ENCODE results near the gene RTRAF.

Gene RTRAF

DNA sequence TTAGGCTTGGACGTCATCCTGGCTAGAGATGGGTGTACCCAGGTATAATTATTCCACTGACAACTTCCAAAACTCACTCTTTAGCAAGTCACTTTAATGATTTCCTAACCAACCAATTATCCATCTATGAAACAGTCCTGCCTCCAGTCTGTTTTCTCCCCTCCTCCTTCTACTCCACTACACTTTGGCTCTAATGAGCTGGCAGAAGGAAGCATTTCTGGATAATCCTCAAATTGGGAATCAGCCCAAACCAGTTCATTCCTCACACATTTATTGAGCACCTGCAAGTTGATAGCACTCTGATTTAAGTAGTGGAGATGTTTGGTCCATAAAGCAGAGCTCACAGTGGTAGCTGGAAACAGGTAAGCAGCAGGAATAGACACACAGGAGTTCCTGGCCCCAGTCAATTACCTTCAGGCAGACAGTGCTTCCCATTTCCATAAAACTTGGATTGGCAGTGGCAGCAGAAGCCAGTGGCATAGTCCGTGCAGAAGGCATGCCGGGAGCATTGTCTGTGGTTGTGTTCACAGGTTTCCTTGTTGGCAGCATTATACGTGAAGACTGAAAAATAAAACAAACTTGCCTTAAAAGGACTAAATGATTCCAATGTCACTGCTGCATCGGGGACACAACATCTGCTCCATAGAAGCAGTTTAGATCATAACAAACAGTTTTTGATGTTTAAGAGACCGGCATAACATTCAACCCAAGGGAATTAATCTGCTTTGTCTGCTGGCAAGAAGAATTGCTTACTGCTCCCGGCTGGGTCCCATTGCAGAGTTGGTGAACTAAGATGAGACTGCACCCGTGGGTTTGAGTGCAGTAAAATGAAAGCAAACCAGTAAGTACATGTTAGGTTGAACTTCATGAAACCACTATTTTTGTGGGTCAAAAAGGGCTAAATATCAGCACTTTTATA, 53.3 kb downstream of the RTRAF start:
- TF ChIP-seq POLR2A (IDR thresholded peaks at IDR 0.05; ENCODE audit: low read depth, low read length) = no peak
- DNase-seq (ENCODE audit: insufficient read length, low spot score) (no peak), FAIRE-seq (no peak)

DNA sequence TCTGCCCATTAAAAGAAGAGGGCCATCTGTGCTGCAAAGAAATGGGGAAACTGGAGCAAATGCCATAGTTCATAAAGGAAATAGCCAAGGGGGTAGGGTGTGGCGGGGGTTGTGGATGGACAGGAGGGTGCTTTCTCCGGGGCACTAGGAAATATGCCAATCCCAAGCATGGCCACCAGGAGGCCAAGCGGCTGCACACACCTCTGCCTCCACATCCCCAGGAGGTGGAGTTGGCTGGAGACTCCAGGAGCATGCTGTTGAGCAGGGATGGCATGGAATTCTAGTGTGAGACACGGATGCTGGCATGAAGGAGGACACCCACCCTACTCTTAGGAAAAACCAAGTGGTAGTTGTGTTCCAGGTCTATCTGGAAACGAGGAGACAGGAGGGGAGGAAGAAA, 54.3 kb downstream of the RTRAF start:
- FAIRE-seq (no peak), DNase-seq (ENCODE audit: insufficient read length, low spot score) (no peak)

DNA sequence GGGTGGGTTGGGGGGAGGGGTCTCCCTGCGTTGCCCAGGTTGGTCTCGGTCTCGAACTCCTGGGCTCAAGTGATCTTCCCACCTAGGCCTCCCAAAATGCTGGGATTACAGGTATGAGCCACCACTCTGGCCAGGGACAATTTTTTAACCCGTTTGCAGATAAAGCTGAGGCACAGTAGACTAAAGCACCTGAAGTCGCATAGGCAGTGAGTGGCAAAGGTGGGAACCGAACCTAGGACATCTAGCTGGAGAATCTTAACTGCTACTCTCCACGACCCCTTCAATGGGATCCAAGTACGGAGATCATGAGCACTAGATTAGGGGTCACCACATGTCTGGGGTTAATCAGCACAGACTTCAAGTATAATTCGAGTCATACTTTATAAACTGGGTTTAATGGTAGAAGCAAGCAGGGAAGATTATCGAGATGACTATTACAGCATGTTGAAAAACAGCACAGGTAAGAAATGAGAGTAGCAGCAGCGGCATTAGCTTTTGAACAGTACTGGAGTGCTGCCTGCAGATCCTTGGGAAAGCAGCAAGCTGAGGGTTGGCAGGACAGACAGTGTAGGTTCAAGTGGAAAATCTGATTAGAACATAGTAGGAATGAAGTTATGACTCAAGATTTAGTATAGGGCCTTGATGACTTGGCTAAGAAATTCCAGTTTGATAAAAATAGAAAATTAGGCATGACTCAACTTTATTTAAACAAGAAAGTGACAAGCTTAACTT, 55.6 kb downstream of the RTRAF start:
- FAIRE-seq (no peak), DNase-seq (ENCODE audit: insufficient read length, low spot score) (no peak)

More for the DNA sequence above, 54.3 kb downstream of the RTRAF start:
- no peak for TF ChIP-seq POLR2A (IDR thresholded peaks at IDR 0.05; ENCODE audit: low read depth, low read length)

DNA sequence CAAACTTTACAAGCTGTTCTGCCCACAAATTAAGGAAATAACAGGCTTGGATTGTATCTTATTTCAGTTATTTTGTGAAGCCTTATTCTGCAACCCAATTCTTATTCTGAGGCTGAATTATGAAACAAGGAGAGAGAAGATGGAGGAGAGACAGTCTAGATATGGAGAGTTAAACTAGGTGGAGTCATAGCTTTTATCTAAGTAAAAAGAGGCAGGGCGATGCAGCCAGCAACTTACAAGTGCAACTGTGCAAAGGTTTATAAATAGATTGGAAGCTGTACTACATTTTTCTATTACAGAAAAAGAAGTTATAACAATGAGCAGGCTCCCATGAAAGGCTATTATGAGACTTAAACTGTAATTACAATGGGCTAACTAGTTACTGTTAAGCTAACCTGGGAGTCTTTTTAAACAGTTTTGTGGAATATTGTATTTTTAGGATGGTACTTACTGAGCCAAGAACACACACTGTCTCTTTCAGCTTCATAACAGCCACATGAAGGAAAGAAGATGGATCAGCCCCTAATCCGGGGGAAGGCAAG, 57.1 kb downstream of the RTRAF start:
- no peak for DNase-seq (ENCODE audit: insufficient read length, low spot score)
- FAIRE-seq = no peak
- no peak for TF ChIP-seq POLR2A (IDR thresholded peaks at IDR 0.05; ENCODE audit: low read depth, low read length)

More for the DNA sequence above, 55.6 kb downstream of the RTRAF start:
- no peak for TF ChIP-seq POLR2A (IDR thresholded peaks at IDR 0.05; ENCODE audit: low read depth, low read length)

DNA sequence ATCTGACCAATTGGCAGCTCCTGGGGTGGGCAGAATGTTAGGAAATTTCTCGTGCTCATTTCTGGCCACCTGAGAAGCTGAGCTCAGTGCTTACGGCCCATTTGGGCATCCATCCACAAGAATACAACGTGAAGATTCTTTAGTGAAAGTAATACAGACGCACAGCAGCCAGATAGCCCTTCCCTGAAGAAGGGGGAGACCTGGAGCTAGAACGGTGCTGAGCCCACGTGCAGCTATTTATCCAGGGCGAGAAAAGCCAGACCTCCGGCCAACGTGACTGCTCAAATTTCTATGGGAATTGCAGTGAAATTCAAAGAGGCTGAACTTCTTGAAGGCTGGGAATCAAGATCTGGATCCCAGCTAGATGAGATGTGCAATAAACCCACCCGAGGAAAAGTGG, 58.8 kb downstream of the RTRAF start:
- DNase-seq (ENCODE audit: insufficient read length, low spot score) = no peak
- no peak for TF ChIP-seq POLR2A (IDR thresholded peaks at IDR 0.05; ENCODE audit: low read depth, low read length)
- no peak for FAIRE-seq

DNA sequence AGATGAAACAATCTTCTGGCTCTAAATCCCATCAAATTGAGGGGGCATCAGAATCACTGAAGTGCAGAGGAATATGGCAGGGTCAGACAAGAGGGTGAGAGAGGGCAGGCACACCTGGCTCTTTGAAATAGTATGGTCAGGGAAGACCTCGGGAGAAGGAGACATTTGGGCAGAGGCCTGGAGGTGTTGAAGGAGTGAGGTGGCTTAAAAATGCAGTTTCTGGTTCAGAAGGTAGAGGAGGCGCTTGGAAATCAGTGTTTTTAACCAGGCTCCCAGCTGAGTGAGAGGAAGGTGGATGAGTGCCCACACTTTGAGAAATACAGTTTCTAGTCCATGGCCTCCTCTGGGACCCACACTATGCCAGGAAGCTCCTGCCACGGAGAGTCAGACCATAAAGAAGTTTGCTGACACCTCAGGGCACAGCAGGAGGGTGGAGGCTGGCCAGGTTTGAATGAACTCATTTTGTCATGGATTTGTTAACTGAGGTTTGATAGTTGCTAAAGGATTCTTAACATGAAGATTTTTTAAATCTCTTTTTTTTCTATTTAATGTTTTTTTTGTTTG, 59.4 kb downstream of the RTRAF start:
- DNase-seq (ENCODE audit: insufficient read length, low spot score) = no peak
- no peak for FAIRE-seq

DNA sequence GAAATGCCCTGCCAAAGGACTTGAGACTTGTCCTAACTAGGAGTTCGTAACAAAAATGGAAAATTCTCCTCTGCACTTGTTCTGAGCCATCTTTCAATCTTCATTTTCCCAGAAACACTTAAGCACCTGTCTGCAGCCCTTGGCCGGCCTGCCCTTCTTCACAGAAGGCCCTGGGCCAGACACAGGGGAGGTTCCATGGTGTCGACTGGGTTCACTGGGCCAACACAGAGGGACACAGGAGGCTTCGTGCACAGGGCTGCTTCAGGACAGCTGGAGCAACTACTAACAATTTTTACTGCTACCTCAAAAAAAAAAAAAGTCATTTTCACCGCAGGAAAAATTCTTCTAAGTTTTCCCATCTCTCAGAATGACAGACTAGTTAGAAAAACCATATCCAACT, 59.9 kb downstream of the RTRAF start:
- no peak for TF ChIP-seq POLR2A (IDR thresholded peaks at IDR 0.05; ENCODE audit: low read depth, low read length)
- no peak for DNase-seq (ENCODE audit: insufficient read length, low spot score)
- no peak for FAIRE-seq

More for the DNA sequence above, 59.4 kb downstream of the RTRAF start:
- no peak for TF ChIP-seq POLR2A (IDR thresholded peaks at IDR 0.05; ENCODE audit: low read depth, low read length)

DNA sequence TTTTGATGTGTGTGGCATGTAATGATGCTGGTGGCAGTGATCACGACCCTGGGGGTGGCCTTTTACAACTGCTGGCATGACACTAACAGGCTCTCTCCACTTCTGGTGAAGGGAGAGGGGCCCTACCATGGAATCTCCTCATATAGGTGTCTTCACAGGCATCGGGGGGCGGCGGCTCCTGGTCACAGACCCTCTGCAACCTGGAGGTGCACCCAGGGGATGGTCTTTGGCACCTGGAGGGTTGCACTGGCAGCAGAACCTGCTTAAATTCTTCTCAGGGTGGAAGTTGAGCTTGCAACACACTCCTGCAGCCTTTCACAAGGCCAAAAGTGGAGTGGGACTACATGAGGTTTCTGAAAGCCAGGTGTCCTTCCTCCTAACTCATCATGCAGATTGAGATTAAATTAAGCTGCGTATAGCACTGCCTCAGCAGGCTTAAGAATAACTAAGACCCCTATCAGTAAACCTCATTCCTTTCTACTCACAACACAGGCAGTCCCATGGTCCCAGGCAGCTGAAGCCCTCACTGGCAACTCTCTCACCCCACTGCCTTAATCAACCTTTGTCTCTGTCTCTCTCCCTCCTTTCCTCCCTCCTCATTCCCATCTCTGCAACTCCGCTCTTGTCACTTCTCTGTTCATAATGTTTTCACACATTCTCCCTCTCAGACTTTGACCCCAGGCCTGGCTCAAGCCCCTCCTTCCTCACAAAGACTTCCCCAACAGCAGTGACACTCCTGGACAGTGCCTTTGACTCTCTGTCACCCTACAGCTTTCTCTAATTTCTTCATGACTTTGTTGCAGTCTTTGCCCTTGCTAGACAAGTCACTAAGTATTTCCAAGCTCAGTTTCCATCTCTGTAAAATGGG, 60.6 kb downstream of the RTRAF start:
- FAIRE-seq (no peak), DNase-seq (ENCODE audit: insufficient read length, low spot score) (no peak)
- TF ChIP-seq POLR2A (IDR thresholded peaks at IDR 0.05; ENCODE audit: low read depth, low read length) = no peak

DNA sequence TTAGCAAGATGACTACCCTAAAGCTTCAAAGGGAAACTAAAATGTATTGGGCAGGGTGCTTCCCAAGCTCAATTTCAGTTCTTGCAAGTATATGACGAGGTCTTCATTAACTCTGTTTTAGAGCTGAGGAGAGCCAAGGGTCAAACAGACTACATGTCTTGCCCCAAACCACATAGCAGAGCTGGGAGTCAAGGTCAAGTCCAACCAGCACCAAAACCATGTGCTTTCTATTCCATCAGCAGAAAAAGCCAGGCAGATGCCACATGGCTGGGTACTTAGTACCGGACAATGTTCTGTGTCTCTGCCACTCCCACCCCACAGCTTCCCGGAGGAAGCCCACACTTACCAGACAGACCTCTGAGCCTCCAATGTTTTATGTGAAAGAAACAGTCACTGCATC, 61.9 kb downstream of the RTRAF start:
- no peak for TF ChIP-seq POLR2A (IDR thresholded peaks at IDR 0.05; ENCODE audit: low read depth, low read length)
- FAIRE-seq = no peak
- no peak for DNase-seq (ENCODE audit: insufficient read length, low spot score)

DNA sequence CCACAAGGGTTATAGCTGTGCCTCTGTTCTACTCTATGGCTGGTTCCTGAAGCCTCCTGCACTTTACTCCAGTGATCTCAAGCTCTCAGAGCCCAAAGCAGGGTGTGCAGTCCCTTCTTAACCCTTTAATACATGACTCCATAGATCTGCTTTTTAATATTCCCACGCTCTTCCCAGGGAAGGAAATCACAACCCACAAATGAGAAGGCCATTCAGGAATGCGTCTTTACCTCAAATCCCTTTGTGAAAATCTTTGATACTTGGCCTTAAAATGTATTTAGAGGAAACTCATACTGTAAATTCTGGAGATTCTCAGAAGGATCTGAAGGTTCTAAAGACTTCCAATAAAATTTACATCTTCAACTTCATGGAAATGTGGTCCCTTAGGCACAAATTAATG, 62.5 kb downstream of the RTRAF start:
- no peak for TF ChIP-seq POLR2A (IDR thresholded peaks at IDR 0.05; ENCODE audit: low read depth, low read length)
- DNase-seq (ENCODE audit: insufficient read length, low spot score) = no peak
- no peak for FAIRE-seq

DNA sequence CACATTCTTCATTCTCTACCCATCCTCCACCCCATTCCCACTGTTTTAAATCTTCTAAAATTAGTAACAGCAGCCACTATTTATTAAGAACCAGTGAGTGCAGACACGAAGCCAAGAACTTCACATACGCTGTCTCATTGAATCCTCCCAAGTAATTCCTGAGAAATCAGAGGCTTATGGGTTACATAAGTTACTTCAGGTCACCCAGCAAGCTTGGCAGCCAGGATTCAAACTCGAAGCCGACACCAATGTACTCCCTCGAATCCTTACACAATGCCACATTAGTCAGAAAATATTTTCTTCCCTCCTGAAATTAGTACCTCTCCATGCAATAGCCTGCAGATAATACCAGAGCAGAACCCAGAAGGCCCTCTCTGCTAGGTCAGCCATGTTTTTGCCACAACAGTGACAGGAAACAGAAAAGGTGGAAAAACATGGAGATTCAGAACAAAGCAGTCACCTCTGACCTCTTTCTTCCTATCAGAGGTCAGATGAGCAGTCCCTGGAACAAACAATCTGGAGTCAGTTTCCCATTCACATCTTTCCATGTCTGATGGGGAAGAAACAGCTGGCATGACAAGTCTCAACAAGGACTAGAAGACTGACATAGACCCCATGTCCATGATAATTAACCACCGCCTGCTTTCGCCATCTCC, 63.1 kb downstream of the RTRAF start:
- FAIRE-seq (no peak), DNase-seq (ENCODE audit: insufficient read length, low spot score) (no peak)
- no peak for TF ChIP-seq POLR2A (IDR thresholded peaks at IDR 0.05; ENCODE audit: low read depth, low read length)

DNA sequence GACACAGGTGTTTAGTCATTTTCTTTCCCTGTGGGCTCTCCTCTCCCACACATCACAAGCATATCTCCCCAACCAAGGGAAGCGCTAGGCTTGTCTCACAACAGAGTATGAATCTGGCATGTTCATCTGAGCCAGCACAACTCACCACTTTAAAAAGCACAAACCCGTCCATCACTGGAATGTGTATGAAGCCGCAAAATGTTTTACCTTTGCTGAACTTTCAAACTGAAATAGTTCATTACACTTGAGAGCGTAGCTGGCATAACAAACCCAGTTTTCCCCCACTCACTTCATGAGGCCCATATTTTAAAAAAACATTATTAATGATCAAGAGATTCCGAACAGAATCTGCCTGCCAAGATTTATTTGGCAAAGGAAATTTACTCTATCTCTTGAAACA, 63.7 kb downstream of the RTRAF start:
- TF ChIP-seq POLR2A (IDR thresholded peaks at IDR 0.05; ENCODE audit: low read depth, low read length) = no peak
- no peak for FAIRE-seq
- no peak for DNase-seq (ENCODE audit: insufficient read length, low spot score)

DNA sequence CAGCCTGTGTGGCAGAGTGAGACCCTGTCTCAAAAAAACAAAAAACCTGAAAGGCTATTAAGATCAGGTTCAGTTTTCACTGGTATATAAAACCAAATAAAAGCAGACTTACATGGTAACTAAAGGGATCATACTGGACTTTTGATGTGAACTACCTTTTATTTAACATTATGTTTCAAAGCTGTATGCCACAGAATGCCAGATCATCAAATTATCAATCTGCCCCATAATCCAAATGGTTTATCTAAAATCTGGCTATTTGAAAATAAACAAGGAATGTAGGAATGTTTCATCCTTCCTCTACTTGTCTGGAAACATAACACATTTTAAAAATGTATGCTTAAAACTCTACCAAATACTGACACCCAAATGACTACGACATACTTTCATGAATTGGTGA, 65.3 kb downstream of the RTRAF start:
- DNase-seq (ENCODE audit: insufficient read length, low spot score) = no peak
- FAIRE-seq = no peak
- no peak for TF ChIP-seq POLR2A (IDR thresholded peaks at IDR 0.05; ENCODE audit: low read depth, low read length)

Measured in H54 (cell line).